Hypothalamus (tissue), 51 donors: ENCODE results near the gene POMC.
"Not testable (repeated sequence)": the region's sequence is repeated elsewhere in the genome, so short reads cannot be mapped to it uniquely, and the experiment has no call there.

ENCODE experiments used
- DNase-seq, 51 donors: peaks; one replicate each; lab custom pipeline; 2025; lab: John Stamatoyannopoulos, UW

Gene POMC

GRCh38 chr2:25141120-25141519 is 27.3 kb downstream of the POMC start:
- DNase-seq = no peak

- DNase-seq = not testable (repeated sequence)
Observed at GRCh38 chr2:25140535-25140934, 27.8 kb downstream of the POMC start.

- DNase-seq = no peak
Observed at GRCh38 chr2:25132693-25133092, 35.7 kb downstream of the POMC start.

- no peak for DNase-seq
Observed at GRCh38 chr2:25132299-25132635, 36.1 kb downstream of the POMC start.

GRCh38 chr2:25131567-25132298 is 36.6 kb downstream of the POMC start:
- DNase-seq = no peak

- DNase-seq = no peak
Observed at GRCh38 chr2:25131253-25131566, 37.2 kb downstream of the POMC start.

GRCh38 chr2:25129901-25130520 is 38.4 kb downstream of the POMC start:
- DNase-seq = no peak

GRCh38 chr2:25127646-25128045 is 40.7 kb downstream of the POMC start:
- DNase-seq = peak in 3 of 51 donors; percentile 4 to 41 (median 14)

GRCh38 chr2:25127071-25127470 is 41.3 kb downstream of the POMC start:
- not testable (repeated sequence) for DNase-seq

- DNase-seq = no peak
Observed at GRCh38 chr2:25125976-25126375, 42.4 kb downstream of the POMC start.

GRCh38 chr2:25125189-25125588 is 43.2 kb downstream of the POMC start:
- DNase-seq = no peak

GRCh38 chr2:25123682-25124081 is 44.7 kb downstream of the POMC start:
- DNase-seq = no peak

- DNase-seq = no peak
Observed at GRCh38 chr2:25122367-25122766, 46.0 kb downstream of the POMC start.

- no peak for DNase-seq
Observed at GRCh38 chr2:25119263-25119662, 49.1 kb downstream of the POMC start.

GRCh38 chr2:25116956-25117355 is 51.4 kb downstream of the POMC start:
- no peak for DNase-seq

GRCh38 chr2:25115902-25116301 is 52.5 kb downstream of the POMC start:
- DNase-seq = no peak

GRCh38 chr2:25115249-25115883 is 53.0 kb downstream of the POMC start:
- no peak for DNase-seq

GRCh38 chr2:25112113-25112512 is 56.3 kb downstream of the POMC start:
- DNase-seq = no peak
